NCI-H2029 treated with DMSO at 0.1 percent for 48 hours (cell line): ENCODE measurements around the gene PRKAG2.

Experiments
- DNase-seq: peaks from one replicate; lab custom pipeline; 2025; lab: John Stamatoyannopoulos, UW

PRKAG2 gene

GRCh38 chr7:151621961-151622360, 255.0 kb downstream of the PRKAG2 start:
- DNase-seq: no peak

- DNase-seq: no peak
Observed at GRCh38 chr7:151616443-151617213, 260.3 kb downstream of the PRKAG2 start.

GRCh38 chr7:151615784-151616183, 261.1 kb downstream of the PRKAG2 start:
- no peak for DNase-seq

GRCh38 chr7:151615058-151615457, 261.9 kb downstream of the PRKAG2 start:
- no peak for DNase-seq

GRCh38 chr7:151614019-151614418, 262.9 kb downstream of the PRKAG2 start:
- DNase-seq: no peak

GRCh38 chr7:151611878-151612277, 265.0 kb downstream of the PRKAG2 start:
- no peak for DNase-seq

GRCh38 chr7:151611041-151611440, 265.9 kb downstream of the PRKAG2 start:
- no peak for DNase-seq

GRCh38 chr7:151608031-151608551, 268.8 kb downstream of the PRKAG2 start:
- no peak for DNase-seq

GRCh38 chr7:151607464-151607867, 269.4 kb downstream of the PRKAG2 start:
- DNase-seq: no peak

GRCh38 chr7:151603951-151604350, 273.0 kb downstream of the PRKAG2 start:
- DNase-seq: no peak

- DNase-seq: no peak
Observed at GRCh38 chr7:151601521-151602305, 275.2 kb downstream of the PRKAG2 start.

- no peak for DNase-seq
Observed at GRCh38 chr7:151600331-151600730, 276.6 kb downstream of the PRKAG2 start.

- no peak for DNase-seq
Observed at GRCh38 chr7:151599401-151600227, 277.3 kb downstream of the PRKAG2 start.

- no peak for DNase-seq
Observed at GRCh38 chr7:151597541-151598444, 279.1 kb downstream of the PRKAG2 start.

- peak; percentile 79 for DNase-seq
Observed at GRCh38 chr7:151595702-151596350, 281.1 kb downstream of the PRKAG2 start.

GRCh38 chr7:151592868-151593486, 283.9 kb downstream of the PRKAG2 start:
- DNase-seq: no peak

- DNase-seq: no peak
Observed at GRCh38 chr7:151592330-151592729, 284.6 kb downstream of the PRKAG2 start.

GRCh38 chr7:151591866-151592265, 285.0 kb downstream of the PRKAG2 start:
- DNase-seq: no peak

GRCh38 chr7:151590850-151591771, 285.8 kb downstream of the PRKAG2 start:
- no peak for DNase-seq
